ENCODE measurements around the gene THOC5. TPM values are rescaled to one million over a fixed set of nuclear protein-coding genes. Genes with fewer than 3 reads are reported as not detected.
"Not testable (repeated sequence)": the region's sequence is repeated elsewhere in the genome, so short reads cannot be mapped to it uniquely, and the experiment has no call there.

THOC5 gene
- total and polyA plus RNA-seq, 12 donors, result 13.2 to 42.4 (median 27.7) TPM

DNA sequence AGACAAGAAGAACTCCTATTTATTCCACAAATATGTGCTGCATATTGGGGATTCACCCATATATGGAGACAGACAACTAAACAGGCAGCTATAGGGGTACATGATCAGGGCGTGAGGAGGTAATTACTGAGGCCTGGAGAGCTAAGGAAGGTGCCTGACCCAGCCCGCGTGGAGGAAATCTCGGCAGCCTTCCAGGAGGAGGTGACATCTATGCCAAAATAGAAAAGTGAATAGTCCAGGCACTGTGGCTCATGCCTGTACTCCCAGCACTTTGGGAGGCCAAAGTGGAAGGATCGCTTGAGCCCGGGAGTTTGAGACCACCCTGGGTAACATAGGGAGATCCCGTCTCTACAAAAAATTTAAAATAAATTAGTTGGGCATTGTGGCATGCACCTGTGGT, 13.8 kb upstream of the THOC5 start:
- Histone ChIP-seq H3K27me3 (no peaks in the 10 kb centered on the region), H3K9me3 (replicated peaks in 1 of 3) (no peaks in the 10 kb centered on the region), H3K27ac (no peak overlapping the region), H3K4me3 (no peak overlapping the region), H3K36me3 (replicated peaks in 1 of 2) (peaks cover 0 to 27% of the 10 kb centered on the region in 2 donors), H3K4me1 (replicated peaks in 1 of 2) (no peaks in the 10 kb centered on the region)
- peak in 1 of 7 donors; percentile 9 for DNase-seq
- TF ChIP-seq, protein P1, sequence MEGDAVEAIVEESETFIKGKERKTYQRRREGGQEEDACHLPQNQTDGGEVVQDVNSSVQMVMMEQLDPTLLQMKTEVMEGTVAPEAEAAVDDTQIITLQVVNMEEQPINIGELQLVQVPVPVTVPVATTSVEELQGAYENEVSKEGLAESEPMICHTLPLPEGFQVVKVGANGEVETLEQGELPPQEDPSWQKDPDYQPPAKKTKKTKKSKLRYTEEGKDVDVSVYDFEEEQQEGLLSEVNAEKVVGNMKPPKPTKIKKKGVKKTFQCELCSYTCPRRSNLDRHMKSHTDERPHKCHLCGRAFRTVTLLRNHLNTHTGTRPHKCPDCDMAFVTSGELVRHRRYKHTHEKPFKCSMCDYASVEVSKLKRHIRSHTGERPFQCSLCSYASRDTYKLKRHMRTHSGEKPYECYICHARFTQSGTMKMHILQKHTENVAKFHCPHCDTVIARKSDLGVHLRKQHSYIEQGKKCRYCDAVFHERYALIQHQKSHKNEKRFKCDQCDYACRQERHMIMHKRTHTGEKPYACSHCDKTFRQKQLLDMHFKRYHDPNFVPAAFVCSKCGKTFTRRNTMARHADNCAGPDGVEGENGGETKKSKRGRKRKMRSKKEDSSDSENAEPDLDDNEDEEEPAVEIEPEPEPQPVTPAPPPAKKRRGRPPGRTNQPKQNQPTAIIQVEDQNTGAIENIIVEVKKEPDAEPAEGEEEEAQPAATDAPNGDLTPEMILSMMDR (IDR thresholded peaks at IDR 0.05), result no peak
- no peak for TF ChIP-seq POLR2A (IDR thresholded peaks at IDR 0.05)
- 75 to 96% (median 76%) methylated on average over 7 of the region's 7 CpGs for WGBS, 4 donors
- intact Hi-C loops (cut with DNase I), result no loop called here

DNA sequence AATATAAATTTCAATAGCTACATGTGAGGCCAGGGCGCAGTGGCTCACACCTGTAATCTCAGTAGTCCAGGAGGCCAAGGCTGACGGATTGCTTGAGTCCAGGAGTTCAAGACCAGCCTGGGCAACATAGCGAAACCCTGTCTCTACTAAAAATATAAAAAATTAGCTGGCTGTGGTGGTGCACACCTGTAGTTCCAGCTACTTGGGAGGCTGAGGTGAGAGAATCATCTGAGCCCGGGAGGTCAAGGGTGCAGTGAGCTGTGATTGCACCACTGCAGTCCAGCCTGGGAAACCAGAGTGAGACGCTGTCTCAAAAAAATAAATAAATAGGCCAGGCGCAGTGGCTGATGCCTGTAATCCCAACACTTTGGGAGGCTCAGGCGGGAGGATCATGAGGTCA, 13.0 kb upstream of the THOC5 start:
- H3K4me3 ChIP-seq; H3K4me1 ChIP-seq (replicated peaks in 1 of 2); intact Hi-C loops (cut with DNase I); H3K27me3 ChIP-seq; DNase-seq; H3K27ac ChIP-seq; H3K9me3 ChIP-seq (replicated peaks in 1 of 3): not testable (repeated sequence)
- 95 to 100% (median 99%) methylated on average over 7 of the region's 7 CpGs for WGBS, 4 donors
- H3K36me3 ChIP-seq (replicated peaks in 1 of 2), result peaks cover 0 to 34% of the 10 kb centered on the region in 2 donors

DNA sequence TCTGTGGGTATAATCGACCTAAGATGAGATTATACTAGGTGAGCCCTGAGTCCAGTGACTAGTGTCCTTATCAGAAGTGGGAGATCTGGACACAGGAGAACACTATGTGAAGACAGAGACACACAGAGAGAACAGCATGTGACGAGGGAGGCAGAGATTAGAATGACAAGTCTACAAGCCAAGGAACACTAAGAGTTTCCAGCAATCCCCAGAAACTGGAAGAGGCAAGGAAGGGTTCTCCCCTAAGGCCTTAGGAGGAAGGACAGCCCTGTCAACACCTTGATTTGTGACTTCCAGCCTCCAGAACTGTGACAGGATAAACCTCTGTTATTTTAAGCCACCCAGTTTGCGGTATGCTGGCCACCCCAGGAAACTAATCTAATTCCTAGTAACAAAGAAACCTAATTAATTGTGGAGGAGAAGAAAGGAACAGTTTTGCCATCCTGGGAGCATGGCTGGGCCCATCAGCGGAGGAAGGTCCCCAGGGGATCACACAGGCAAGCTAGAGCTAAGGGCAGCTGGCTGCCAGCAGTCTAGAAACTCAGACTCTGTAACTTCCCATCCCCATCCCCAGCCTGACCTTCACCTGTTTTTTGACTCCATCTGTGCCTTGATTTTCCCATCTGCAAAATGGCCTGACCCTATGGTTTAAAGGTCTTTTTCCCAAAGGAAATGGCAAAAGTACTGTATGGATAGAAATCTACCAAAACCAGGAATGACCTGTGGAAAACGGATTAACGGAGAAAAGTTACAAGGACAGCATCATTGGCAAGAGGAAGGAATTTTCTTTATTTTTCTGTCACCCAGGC, 10.3 kb upstream of the THOC5 start:
- TF ChIP-seq, protein P1 (IDR thresholded peaks at IDR 0.05), result no peak
- no peak for TF ChIP-seq POLR2A (IDR thresholded peaks at IDR 0.05)
- Histone ChIP-seq H3K27me3 (no peaks in the 10 kb centered on the region), H3K36me3 (replicated peaks in 1 of 2) (peaks cover 0 to 34% of the 10 kb centered on the region in 2 donors), H3K4me3 (no peak overlapping the region), H3K9me3 (replicated peaks in 1 of 3) (no peaks in the 10 kb centered on the region), H3K27ac (peak overlapping the region in 2 of 5 donors; percentile 8 to 26), H3K4me1 (replicated peaks in 1 of 2) (no peaks in the 10 kb centered on the region)
- 61 to 83% (median 76%) methylated on average over 5 to 6 of the region's 6 CpGs for WGBS, 4 donors
- peak in 2 of 7 donors; percentile 10 to 75 for DNase-seq
- intact Hi-C loops (cut with DNase I), result no loop called here

DNA sequence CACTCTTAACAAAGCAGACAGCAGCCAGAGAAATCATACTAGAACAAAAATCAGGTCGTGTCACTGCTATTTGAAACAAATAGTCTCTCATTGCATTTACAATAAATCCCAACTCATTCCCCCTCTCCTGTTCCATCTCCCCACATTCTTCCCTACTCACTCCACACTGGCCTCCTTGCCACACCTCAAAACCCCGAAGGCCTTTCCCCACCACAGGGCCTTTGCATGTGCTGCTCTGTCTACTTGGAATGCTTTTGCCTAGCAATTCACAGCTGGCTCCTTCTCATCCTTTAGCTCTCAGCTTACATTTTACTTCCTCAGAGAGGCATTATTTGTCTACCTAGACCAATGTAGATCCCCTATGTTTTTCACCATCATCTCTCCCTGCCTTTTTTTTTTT, 6.3 kb upstream of the THOC5 start:
- 89 to 97% (median 92%) methylated on average over 2 of the region's 2 CpGs for WGBS, 4 donors
- TF ChIP-seq, protein P1 (IDR thresholded peaks at IDR 0.05), result no peak
- no peak for TF ChIP-seq POLR2A (IDR thresholded peaks at IDR 0.05)
- H3K9me3 ChIP-seq (replicated peaks in 1 of 3), result no peaks in the 10 kb centered on the region
- no peaks in the 10 kb centered on the region for H3K27me3 ChIP-seq
- H3K4me1 ChIP-seq (replicated peaks in 1 of 2), result peaks cover 1 to 2% of the 10 kb centered on the region in 2 donors
- no peak for DNase-seq
- H3K4me3 ChIP-seq, result no peak overlapping the region
- H3K27ac ChIP-seq, result no peak overlapping the region
- peaks cover 0 to 55% of the 10 kb centered on the region in 2 donors for H3K36me3 ChIP-seq (replicated peaks in 1 of 2)
- intact Hi-C loops (cut with DNase I), result no loop called here

DNA sequence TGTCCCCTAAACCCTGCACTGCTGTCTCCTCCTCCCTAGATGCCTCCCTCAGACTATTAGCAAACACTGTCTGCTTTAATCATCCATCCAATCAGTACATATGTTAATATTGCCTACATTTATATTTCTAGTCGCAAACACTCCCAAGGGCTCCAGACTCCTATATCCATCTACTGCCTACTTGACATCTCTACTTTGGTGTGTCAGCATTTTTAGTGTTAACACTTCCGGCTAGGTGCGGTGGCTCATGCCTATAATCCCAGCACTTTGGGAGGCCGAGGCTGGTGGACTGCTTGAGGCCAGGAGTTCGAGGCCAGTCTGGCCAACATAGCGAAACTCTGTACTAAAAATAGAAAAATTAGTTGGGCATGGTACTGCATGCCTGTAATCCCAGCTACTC, 5.5 kb upstream of the THOC5 start:
- H3K4me3 ChIP-seq, result no peak overlapping the region
- peaks cover 0 to 55% of the 10 kb centered on the region in 2 donors for H3K36me3 ChIP-seq (replicated peaks in 1 of 2)
- TF ChIP-seq POLR2A (IDR thresholded peaks at IDR 0.05), result no peak
- TF ChIP-seq, protein P1 (IDR thresholded peaks at IDR 0.05), result no peak
- no peak overlapping the region for H3K27ac ChIP-seq
- no peaks in the 10 kb centered on the region for H3K9me3 ChIP-seq (replicated peaks in 1 of 3)
- no peaks in the 10 kb centered on the region for H3K27me3 ChIP-seq
- intact Hi-C loops (cut with DNase I), result no loop called here
- peaks cover 9 to 10% of the 10 kb centered on the region in 2 donors for H3K4me1 ChIP-seq (replicated peaks in 1 of 2)
- DNase-seq, result no peak
- 93 to 94% (median 94%) methylated on average over 6 of the region's 6 CpGs for WGBS, 4 donors

All from adrenal gland (tissue), 12 donors.